ENCODE results near the gene PRDM16.

Gene PRDM16

GRCh38 chr1:3111348-3112021 lies 42.5 kb downstream of the PRDM16 start:
- no peak for DNase-seq

GRCh38 chr1:3112526-3112925 lies 43.5 kb downstream of the PRDM16 start:
- DNase-seq: no peak

DNA sequence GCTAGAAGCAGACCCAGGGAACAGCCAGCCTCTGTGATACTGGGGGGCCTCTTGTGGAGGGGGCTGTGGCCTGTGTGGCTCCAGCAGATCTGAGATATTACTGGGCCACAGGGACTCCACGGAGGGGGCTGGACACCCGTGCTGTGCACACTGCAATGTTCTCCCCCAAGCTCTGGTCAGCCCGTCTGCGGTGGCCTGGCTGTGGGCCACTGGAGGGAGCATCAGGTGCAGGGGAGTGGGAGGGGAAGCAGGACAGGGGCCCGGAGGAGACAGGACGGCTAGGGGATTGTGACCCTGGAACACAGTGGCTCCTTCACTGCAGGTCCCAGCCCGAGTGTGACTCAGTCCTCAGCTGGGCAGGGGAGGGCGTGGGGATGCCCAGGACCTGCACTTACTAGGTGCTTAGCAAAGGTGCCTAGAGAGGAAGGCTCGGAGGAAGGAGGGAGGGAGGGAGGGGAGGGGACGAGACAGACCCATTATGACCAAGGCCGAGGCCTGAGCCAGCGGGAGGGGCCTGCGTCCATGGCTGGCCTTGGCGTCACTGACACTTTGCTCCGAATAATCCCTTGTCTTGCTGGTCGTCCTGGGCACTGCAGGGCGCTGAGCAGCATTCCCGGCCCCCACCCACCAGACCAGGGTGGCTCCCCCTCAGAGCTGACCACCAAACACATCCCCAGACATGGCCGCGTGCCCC lies 44.2 kb downstream of the PRDM16 start:
- no peak for DNase-seq

GRCh38 chr1:3113741-3114056 lies 44.7 kb downstream of the PRDM16 start:
- no peak for DNase-seq

GRCh38 chr1:3114131-3114744 lies 45.2 kb downstream of the PRDM16 start:
- no peak for DNase-seq

DNA sequence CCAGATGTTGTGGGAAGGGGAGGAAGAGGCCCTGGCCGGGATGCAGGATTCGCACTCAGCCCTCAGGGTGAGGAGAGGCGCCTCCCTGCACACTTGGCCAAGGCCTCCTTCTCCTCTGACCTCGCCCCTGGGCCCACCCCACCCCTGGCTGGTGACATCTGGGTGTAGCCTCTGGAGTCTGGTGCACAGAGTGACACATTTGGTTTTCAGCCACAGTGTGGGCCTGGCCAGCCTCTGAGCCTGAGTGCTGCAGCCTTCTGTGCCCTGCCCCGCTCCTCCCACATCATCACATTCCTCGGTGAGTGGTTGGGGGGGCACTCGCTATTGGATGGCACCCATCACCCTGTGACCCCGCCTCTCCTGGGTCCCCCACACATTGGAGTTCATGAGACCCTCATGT lies 45.8 kb downstream of the PRDM16 start:
- DNase-seq: no peak

DNA sequence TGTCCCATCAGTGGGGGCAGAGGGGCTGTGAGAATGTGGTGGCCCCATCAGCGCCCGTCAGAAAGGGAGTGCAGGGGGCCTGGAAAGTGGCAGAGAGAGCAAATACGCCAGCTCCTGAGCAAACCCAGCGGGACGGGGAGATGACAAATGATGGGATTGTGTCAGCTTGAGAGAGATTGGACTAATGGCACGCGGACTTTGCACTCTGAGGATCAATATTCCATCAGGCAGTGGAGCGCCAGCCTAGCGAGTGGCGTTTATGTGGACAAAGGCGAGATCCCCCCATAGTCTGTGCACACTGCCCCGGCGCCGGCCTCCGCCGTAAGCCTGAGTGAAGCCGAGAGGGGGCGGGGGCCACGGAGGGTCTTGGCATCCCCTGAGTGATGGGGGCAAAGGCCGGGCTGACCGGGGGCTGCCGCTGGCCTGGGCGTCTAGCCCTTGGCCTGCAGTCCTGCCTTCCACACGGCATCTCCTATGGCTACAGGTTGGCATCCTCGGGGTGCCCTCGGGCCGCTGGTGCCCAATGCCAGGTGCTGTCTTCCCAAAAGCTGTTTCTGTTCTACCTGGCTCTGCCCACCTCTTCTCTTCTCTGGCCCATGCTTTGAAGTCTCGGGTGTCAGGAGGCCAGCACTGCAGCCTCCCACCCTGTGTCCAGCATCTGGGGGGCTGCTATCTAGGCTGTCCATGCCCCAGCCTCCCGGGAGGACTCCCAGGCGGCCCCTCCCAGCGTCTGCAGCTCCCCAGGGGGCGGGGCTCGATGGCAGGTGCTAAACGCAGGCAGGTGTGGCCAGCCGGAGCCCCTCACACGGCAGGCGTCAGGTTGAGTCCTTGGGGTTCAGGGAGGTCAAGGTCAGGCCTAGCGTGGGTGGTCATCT lies 46.5 kb downstream of the PRDM16 start:
- no peak for DNase-seq

- no peak for DNase-seq
Measured at GRCh38 chr1:3116150-3116510, 47.1 kb downstream of the PRDM16 start.

- no peak for DNase-seq
Measured at GRCh38 chr1:3116560-3116959, 47.6 kb downstream of the PRDM16 start.

DNA sequence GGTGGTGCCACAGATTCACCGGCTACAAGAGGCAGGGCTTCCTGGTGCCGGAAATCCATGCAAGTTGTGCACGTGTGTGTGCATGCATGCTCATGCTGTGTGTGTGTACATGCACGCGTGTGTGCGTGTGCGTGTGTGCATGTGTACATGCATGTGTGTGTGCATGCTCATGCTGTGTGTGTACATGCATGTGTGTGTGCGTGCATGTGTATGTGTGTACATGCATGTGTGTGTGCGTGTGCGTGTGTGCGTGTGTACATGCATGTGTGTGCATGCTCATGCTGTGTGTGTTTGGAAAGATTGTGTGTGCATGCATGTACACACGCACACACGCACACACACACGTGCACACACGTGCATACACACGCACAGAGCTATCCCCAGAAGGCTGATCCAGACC lies 48.9 kb downstream of the PRDM16 start:
- no peak for DNase-seq

DNA sequence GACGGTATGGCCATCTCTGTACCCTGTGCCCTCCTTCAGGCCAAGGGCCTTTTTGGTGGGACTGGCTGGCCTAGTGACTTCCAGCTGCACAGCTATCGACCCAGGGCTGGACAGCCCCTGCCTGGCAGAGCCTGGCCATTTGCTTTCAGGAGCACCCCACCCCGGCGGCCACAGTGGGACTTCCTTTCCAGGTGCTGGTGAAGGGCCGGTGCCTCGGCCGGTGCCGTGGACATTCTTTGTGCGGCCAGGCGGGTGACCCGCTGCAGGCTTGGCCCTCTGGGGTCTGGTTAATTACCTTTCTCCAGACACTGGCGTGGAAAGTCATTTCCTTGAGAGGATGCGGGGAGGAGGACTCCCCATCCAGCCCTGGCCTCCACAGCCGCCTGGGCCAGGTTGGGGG lies 50.1 kb downstream of the PRDM16 start:
- DNase-seq: no peak

DNA sequence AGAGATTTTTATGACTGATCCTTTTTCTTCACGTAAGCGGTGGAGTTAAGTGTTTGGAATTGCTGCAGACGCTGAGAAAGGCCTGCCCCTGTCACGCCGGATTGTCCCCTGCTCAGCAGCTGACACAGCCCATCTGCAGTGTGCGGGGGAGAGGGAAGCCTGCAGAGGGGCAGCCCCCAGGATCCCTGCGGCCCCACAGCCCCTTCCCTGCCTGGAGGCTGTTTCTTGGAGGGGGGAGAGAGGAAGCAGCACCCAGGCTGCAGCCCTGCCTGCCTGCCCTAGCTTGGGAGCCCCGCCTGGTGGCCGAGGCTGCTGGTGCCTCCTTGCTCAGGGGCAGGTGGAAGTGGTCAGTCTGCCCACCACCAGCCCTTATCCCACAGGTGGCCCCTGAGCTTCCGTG lies 50.7 kb downstream of the PRDM16 start:
- no peak for DNase-seq

DNA sequence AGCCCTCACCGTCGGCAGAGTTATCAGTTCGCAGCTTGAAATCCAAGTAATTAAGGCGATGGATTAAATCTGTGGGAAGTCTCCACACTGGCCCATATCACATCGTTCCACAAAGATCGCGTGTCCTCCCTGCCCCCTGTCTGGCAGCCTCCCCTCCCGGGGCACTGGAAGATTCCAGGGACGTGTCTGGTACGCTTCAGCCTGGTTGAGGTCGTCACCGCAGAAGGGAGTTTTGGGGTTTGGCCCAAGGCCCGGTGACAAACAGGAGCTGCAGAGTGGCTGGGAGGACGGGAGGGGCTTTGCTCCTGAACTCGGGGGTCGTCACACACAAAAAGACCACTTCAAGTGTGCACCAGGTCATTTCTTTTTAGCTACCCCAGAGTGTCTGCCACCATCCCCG lies 51.1 kb downstream of the PRDM16 start:
- no peak for DNase-seq

DNA sequence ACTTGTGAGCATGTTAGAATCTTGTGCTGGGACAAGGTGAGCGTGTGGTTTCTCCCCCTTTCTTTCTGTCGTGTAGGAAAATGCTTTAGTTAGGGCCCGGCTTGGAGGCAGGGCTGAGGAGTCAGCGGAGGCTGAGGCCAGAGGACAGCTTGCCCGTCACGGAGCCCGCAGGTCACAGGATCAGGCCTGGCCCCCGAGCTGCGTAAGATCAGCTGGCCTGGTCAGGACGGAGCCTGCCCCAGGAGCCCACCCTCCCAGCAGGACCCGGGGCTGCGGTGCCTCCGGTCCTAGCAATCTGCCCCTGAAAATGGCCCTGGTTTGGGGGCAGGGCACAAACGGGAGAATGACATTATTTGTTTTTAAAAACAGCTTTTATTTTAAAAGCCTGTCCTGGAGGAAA lies 52.0 kb downstream of the PRDM16 start:
- DNase-seq: no peak

DNA sequence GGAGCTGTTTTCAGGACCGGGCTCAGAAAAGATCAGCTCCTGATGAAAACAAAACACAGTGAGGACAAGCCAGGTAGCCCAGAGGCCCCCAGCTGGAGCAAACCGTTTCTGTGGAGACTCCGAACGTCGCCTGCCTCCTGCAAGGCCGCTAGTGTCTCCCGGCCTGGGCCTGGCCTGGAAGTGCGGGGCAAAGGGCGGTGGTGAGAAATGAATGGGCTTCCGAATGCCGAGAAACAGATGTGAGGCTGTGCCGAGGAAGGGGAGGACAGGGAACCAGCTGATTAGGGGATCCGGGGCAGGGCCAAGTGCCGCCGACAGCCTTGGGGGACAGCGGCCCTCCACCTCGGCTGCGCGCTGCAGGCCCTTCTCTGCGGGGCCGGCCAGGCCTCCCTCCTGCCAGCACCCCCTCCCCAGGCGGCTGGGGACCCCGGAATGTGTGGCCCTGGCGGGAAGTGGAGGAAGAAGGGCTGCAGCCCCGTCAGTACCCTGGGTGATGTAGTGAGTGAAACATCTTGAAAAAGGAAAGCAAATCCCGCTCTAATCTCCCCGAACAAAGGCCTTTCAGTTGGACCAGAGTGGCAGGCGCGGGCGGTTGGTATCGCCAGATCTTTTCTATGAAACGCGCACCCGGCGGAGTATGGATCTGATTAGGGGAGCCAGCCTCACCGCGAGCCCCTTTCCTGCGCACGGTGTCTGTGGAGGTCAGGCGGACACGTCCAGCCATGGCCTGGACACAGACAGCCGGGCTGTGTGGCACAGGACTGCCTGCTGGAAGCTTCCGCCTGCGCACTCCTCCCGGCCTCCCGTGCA lies 52.6 kb downstream of the PRDM16 start:
- DNase-seq: no peak

DNA sequence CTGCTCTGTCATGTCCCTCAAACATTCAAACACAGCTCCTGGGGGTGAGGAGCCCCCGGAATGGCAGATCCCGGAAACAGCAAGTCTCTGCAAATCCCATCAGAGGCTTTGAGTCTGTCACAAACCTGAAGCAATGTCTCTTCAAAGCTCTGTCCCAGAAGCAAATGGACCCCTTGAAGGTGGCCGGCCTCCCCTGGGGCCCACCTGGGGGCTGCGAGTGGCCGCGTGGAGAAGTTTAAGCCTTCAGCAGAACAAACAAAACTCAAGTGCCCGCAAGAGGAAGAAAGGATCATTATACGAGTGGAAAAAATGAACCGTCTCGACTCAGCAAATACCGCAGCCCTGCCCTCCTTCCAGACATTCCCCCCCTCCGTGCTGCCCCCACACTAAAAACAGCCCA lies 53.3 kb downstream of the PRDM16 start:
- DNase-seq: no peak

GRCh38 chr1:3124246-3124645 lies 55.2 kb downstream of the PRDM16 start:
- DNase-seq: no peak

DNA sequence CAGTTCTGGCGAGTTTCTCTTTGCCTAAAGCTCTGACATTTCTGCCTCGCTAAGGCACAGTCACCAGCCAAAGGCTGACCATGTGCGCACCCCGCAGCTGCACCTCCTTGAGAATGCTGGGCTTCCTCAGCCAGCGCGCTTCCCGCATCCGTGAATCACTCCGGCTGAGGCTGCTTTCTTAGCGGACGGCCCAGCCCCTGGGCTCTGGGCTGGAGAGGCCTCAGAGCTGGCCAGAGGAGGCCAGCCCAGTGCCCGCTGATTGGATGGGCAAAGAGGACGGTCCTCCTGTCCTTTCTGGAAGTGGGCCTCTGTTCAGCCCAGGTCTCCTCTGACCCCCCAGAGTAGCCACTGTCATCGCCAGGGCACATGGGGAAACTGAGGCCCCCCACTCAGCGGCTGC lies 56.1 kb downstream of the PRDM16 start:
- no peak for DNase-seq

GRCh38 chr1:3125546-3126368 lies 56.8 kb downstream of the PRDM16 start:
- no peak for DNase-seq

DNA sequence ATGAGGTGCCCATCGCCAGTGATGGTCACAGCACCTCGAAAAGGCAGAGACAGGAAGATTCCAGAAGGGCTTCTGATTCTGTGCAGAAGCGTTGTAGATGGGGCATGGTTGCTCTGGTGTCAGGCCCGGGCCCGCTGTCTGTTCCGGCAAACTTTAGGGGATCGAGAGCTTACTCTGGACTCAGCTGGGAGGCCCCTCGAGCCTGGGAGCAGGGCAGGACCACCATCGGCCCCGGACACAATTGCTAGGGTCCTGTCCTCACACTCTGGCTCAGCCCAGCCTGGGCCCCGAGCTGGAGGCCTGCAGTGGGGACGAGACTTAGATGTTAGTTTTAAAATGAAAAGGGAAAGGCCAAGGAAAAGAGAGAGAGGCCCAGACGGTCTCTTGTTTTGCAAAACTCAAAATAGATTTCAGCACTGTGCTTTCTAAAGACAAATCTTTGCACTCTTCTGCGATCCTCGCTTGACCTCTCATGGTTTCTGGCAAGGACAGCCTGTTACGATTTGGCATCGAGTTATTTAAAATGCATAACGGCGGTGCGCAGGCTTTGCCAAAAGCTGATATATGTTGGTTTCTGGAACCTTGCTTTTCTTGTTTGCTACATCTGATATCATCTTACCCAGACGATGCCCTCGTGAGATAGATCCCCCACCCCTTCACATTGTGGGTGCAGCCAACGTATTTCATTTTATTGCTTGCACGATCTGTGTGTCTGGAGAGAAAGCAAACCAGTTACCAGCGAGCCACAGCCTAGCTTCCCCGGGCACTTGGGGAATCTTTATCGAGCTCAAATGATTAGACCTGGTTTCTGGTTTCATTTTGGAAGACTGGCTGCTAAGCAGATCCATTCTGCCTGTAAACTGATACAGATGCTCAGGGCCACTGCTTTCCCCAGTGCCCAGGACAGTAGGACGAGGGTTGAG lies 58.0 kb downstream of the PRDM16 start:
- no peak for DNase-seq

- no peak for DNase-seq
Measured at GRCh38 chr1:3127738-3128137, 58.7 kb downstream of the PRDM16 start.

Measured in activated T-cell treated with anti-CD3 and anti-CD28 coated beads, Interleukin-2, amount 50 U/mL, for 48 hours (primary cell).